Measurements from ENCODE around the gene PRKCA. TPM values are rescaled to one million over a fixed set of nuclear protein-coding genes. Genes with fewer than 3 reads are reported as not detected.

Gene PRKCA
- total and polyA plus RNA-seq, 10 of the 15 experiments (the other 5 are each of a cell fraction or from before 2014, with no cell fraction given) = 0.11 to 14.6 (median 0.72) TPM

GRCh38 chr17:66859353-66859752 is 556.9 kb downstream of the PRKCA start:
- H3K4me1 ChIP-seq (ENCODE audit: control insufficient read depth, insufficient read depth, low read length) = no peaks in the 10 kb centered on the region
- no peaks in the 10 kb centered on the region for H3K79me2 ChIP-seq (ENCODE audit: control insufficient read depth, insufficient read depth, low read length)
- no peaks in the 10 kb centered on the region for H3K36me3 ChIP-seq (ENCODE audit: control insufficient read depth in 2 of 2, insufficient read depth in 2 of 2, low read length in 1 of 2)
- H3K9me3 ChIP-seq (replicated peaks; ENCODE audit: control insufficient read depth, insufficient read depth, low read length) = no peaks in the 10 kb centered on the region
- ChIA-PET CTCF (interaction anchor here (1.2 to 1.6 kb wide), 2 partner anchors 8 to 14 kb away, joined by 3 to 6 read pairs; no protein-coding TSS in a partner anchor), RAD21 (ENCODE audit: unreplicated experiment) (interaction anchor here (0.9 kb wide), 1 partner anchor 8 kb away, joined by 4 read pairs; no protein-coding TSS in a partner anchor), POLR2A (no interaction called here), SMC1A (ENCODE audit: uncharacterized antibody, unreplicated experiment) (interaction anchor here (0.8 kb wide), 1 partner anchor 346 kb away, joined by 3 read pairs; no protein-coding TSS in a partner anchor)
- no peak overlapping the region for H3K4me3 ChIP-seq
- in situ Hi-C loops (cut with MboI) (no loop called here), intact Hi-C loops (cut with micrococcal nuclease; ENCODE audit: unreplicated experiment) (loop anchor here (5.0 kb wide), 1 partner anchor 223 kb away; no protein-coding TSS in a partner anchor)
- no peaks in the 10 kb centered on the region for H3K27me3 ChIP-seq (replicated peaks in 1 of 2; ENCODE audit: control insufficient read depth in 2 of 2, insufficient read depth in 2 of 2, low read length in 1 of 2)
- FAIRE-seq (no peak), ATAC-seq (no peak), DNase-seq (ENCODE audit: low read depth, low spot score) (no peak)
- H2AFZ ChIP-seq (ENCODE audit: control insufficient read depth, low read depth, low read length) = no peak overlapping the region
- H3K9ac ChIP-seq (ENCODE audit: control insufficient read depth, insufficient read depth, low read length) = no peak overlapping the region
- no peak overlapping the region for H3K4me2 ChIP-seq (ENCODE audit: control insufficient read depth, insufficient read depth)
- TF ChIP-seq E2F8 (IDR thresholded peaks at IDR 0.05; ENCODE audit: low read depth, partially characterized antibody) (no peak), TAF1 (IDR thresholded peaks at IDR 0.05; ENCODE audit: borderline replicate concordance, low read depth, low read length) (no peak), EZH2 (IDR thresholded peaks at IDR 0.05; ENCODE audit: borderline replicate concordance, control insufficient read depth, low read depth, low read length) (no peak), RCOR1 (conservative IDR thresholded peaks at IDR 0.05; ENCODE audit: low read depth, low read length) (no peak), ZNF207 (IDR thresholded peaks at IDR 0.05; ENCODE audit: borderline replicate concordance) (no peak)
- WGBS (ENCODE audit: insufficient coverage, insufficient replicate concordance, low lambda C conversion rate, missing lambda C conversion rate) = 45% methylated on average over 8 of the region's 8 CpGs
- H4K20me1 ChIP-seq (ENCODE audit: control insufficient read depth, insufficient read depth) = no peaks in the 10 kb centered on the region
- no TSS peak for BruUV-seq (replicated peaks)
- H3K27ac ChIP-seq (ENCODE audit: control insufficient read depth, insufficient read depth) = no peak overlapping the region

Data from GM12878 (cell line).